Astrocyte (in vitro differentiated cells and primary cell): ENCODE data around the gene CCNT2.
"Not testable (repeated sequence)": the region's sequence is repeated elsewhere in the genome, so short reads cannot be mapped to it uniquely, and the experiment has no call there.

Experiments used
- CTCF ChIP-seq: IDR thresholded peaks from 2 replicates; pipeline ENCODE4 v1.5.1; 2011; ENCODE audit warnings: low read depth, mild to moderate bottlenecking, inconsistent platforms, low read length, moderate library complexity; ENCODE audit not compliant: insufficient read depth
- EZH2 ChIP-seq: IDR thresholded peaks from 2 replicates; pipeline ENCODE4 v1.6.1; 2012; ENCODE audit warnings: mild to moderate bottlenecking, low read length, inconsistent platforms; ENCODE audit not compliant: insufficient read depth

- TF ChIP-seq CTCF, EZH2: not testable (repeated sequence)
These were observed 11.0 kb upstream of the CCNT2 start for GRCh38 chr2:134907441-134908116.
